A549 (cell line): ENCODE measurements around the gene PRKG1.

ENCODE experiments used
- CTCF ChIP-seq: fragments of >200 bp; sonication (Bioruptor Twin); formaldehyde crosslinking; IDR thresholded peaks from 3 replicates; pipeline ENCODE4 v1.5.1; 2016
- ELK1 ChIP-seq: fragments of 150-350 bp; IDR thresholded peaks from 2 replicates; pipeline ENCODE4 v1.6.1; 2014; ENCODE audit warnings: low read depth, mild to moderate bottlenecking, low read length

- TF ChIP-seq ELK1 (no peak), CTCF (no peak)
Measured at GRCh38 chr10:51159841-51160240, 85.6 kb downstream of the PRKG1 start.
